Astrocyte of the hippocampus (primary cell): ENCODE measurements around the gene INKA2.
A peak's percentile ranks its signal among the peaks of the same experiment; 100 is the strongest.

Source experiments
- DNase-seq: peaks from one replicate; pipeline ENCODE4 v3.0.0; 2011; ENCODE audit warnings: low read depth, low spot score

INKA2 gene

GRCh38 chr1:111704776-111705175, 34.4 kb downstream of the INKA2 start:
- DNase-seq = no peak

DNA sequence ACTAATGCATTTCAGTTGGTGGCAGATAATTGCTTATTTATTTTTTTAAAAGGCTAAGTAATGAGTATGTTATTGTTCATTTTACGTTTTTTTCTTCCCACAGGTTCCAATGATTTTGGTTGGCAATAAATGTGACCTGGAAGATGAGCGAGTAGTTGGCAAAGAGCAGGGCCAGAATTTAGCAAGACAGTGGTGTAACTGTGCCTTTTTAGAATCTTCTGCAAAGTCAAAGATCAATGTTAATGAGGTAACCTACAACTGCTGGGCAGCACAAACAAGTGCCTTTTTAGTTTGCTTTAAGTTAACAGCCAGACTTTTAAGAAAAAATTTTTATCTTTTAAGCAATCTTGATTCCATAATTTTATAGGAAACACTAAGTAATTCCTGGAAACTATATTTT, 35.0 kb downstream of the INKA2 start:
- no peak for DNase-seq

DNA sequence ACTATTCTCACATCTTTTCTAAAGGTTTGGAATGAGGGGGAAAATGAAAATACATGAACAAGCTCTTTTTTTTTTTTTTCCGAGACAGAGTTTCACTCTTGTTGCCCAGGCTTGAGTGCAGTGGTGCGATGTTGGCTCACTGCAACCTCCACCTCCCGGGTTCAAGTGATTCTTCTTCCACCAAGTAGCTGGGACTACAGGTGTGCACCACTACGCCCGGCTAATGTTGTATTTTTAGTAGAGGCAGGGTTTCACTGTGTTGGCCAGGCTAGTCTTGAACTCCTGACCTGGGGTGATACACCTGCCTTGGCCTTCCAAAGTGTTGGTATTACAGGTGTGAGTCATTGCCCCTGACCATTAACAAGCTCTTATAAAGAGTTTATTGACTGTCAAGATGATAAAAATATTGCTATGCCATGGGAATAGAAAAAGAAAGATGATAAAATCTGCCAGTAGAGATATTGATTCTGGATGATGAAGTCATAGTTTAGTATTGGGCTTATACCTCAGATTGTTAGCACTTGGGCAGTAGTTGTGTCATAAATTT, 36.6 kb downstream of the INKA2 start:
- DNase-seq = no peak

DNA sequence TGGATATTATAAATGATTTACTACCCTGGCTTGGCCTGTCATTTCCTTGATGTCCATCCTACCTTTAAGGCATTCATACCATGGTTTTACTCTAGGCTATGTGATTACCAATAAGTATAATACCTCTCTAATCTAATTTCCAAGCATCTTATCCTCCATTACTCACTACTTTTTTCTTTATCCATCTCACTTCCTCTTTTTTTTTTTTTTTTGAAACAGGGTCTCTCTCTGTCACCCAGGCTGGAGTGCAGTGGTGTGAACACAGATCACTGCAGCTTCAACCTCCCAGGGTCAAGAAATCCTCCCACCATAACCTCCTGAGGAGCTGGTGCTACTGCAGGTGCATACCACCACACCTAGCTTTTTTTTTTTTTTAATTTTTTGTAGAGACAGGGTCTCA, 39.9 kb downstream of the INKA2 start:
- DNase-seq = no peak

GRCh38 chr1:111696330-111696729, 42.9 kb downstream of the INKA2 start:
- no peak for DNase-seq

- DNase-seq = no peak
These were observed 43.4 kb downstream of the INKA2 start for GRCh38 chr1:111695801-111696200.

- DNase-seq = no peak
These were observed 47.3 kb downstream of the INKA2 start for GRCh38 chr1:111691886-111692285.

DNA sequence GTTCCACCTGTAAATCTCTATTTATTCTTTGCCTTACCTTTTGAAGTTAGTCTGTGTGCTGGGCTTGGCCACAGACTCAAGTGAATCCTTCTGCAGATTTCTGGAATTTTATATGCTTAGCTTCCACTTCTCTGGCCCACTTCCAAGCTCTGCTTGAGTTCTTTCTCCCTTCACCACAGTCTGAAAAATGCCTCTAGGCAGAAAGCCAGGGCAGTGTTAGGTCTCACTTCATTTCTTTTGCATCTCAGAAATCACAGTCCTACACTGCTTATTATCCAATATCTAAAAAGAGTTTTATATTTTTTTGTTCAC, 48.9 kb downstream of the INKA2 start:
- DNase-seq = peak; percentile 98
